OCI-LY1 (cell line): Measurements from ENCODE around the gene MAIP1.

Experiments used
- H2AFZ ChIP-seq: fragments of 200-600 bp; sonication (generic), shearing (Covaris generic); 2 replicates; pipeline ENCODE4 v1.6.0; 2014; ENCODE audit warnings: antibody characterized with exemption, mild to moderate bottlenecking, low read length
- H3F3A ChIP-seq: fragments of 200-600 bp; sonication (generic), shearing (Covaris generic); 2 replicates; pipeline ENCODE4 v1.6.0; 2014; ENCODE audit warnings: mild to moderate bottlenecking, antibody characterized with exemption, low read length, moderate library complexity; ENCODE audit not compliant: insufficient read depth
- H3K27ac ChIP-seq: fragments of 200-600 bp; sonication (generic); 2 replicates; pipeline ENCODE4 v1.5.1; 2014; ENCODE audit warnings: low read length, mixed run types, mild to moderate bottlenecking, low read depth; ENCODE audit not compliant: poor library complexity, severe bottlenecking
- H3K27me3 ChIP-seq: fragments of 200-600 bp; sonication (generic); 2 replicates; pipeline ENCODE4 v1.6.0; 2014; ENCODE audit warnings: antibody characterized with exemption, mild to moderate bottlenecking, low read length, moderate library complexity; ENCODE audit not compliant: insufficient read depth
- H3K36me3 ChIP-seq: fragments of 200-600 bp; sonication (generic); 2 replicates; pipeline ENCODE4 v1.6.1; 2014; ENCODE audit warnings: mild to moderate bottlenecking, antibody characterized with exemption, low read length, moderate library complexity, mixed read lengths; ENCODE audit not compliant: insufficient read depth
- H3K4me1 ChIP-seq: fragments of 200-600 bp; sonication (generic); 2 replicates; pipeline ENCODE4 v1.5.1; 2014; ENCODE audit warnings: mild to moderate bottlenecking, low read length, moderate library complexity; ENCODE audit not compliant: insufficient read depth, severe bottlenecking
- H3K4me2 ChIP-seq: fragments of 200-600 bp; sonication (generic), shearing (Covaris generic); 2 replicates; pipeline ENCODE4 v1.6.1; 2014; ENCODE audit warnings: low read length
- H3K4me3 ChIP-seq: fragments of 200-600 bp; sonication (generic); 2 replicates; pipeline ENCODE4 v1.5.1; 2014; ENCODE audit warnings: low read length, low read depth, mild to moderate bottlenecking, mixed read lengths; ENCODE audit not compliant: poor library complexity, severe bottlenecking
- H3K79me2 ChIP-seq: fragments of 200-600 bp; shearing (Covaris generic); 2 replicates; pipeline ENCODE4 v1.6.1; 2016; ENCODE audit warnings: mixed run types, low read length, mixed read lengths; ENCODE audit not compliant: insufficient read depth
- H3K9ac ChIP-seq: fragments of 200-600 bp; sonication (generic), shearing (Covaris generic); 2 replicates; pipeline ENCODE4 v1.6.1; 2014; ENCODE audit warnings: mild to moderate bottlenecking, low read length, mixed read lengths
- H3K9me2 ChIP-seq: fragments of 200-600 bp; sonication (generic), shearing (Covaris generic); 2 replicates; pipeline ENCODE4 v1.6.1; 2014; ENCODE audit warnings: low read depth, mild to moderate bottlenecking, low read length, mixed read lengths
- H3K9me3 ChIP-seq: fragments of 200-600 bp; shearing (Covaris generic); 2 replicates; pipeline ENCODE4 v1.6.1; 2014; ENCODE audit warnings: low read length, mixed read lengths
- H4K20me1 ChIP-seq: fragments of 200-600 bp; sonication (generic), shearing (Covaris generic); 2 replicates; pipeline ENCODE4 v1.6.0; 2016; ENCODE audit warnings: mild to moderate bottlenecking, low read length; ENCODE audit not compliant: insufficient read depth
- CTCF ChIP-seq: fragments of 200-600 bp; sonication (generic), shearing (Covaris generic); IDR thresholded peaks from 2 replicates; pipeline ENCODE4 v1.5.1; 2017; ENCODE audit warnings: mild to moderate bottlenecking, antibody characterized with exemption, low read length, moderate library complexity, mixed read lengths
- EZH2 ChIP-seq: fragments of 200-600 bp; sonication (generic), shearing (Covaris generic); IDR thresholded peaks from 2 replicates; pipeline ENCODE4 v1.8.0; 2017; ENCODE audit warnings: borderline replicate concordance, mixed run types, mild to moderate bottlenecking, antibody characterized with exemption, low read length, moderate library complexity, mixed read lengths

The MAIP1 gene

GRCh38 chr2:199975273-199975895 lies 20.0 kb downstream of the MAIP1 start:
- Histone ChIP-seq H3F3A (no peaks in the 10 kb centered on the region), H3K4me2 (no peak overlapping the region), H4K20me1 (no peaks in the 10 kb centered on the region), H3K36me3 (no peaks in the 10 kb centered on the region), H3K4me1 (no peaks in the 10 kb centered on the region), H3K27ac (no peak overlapping the region), H3K27me3 (no peaks in the 10 kb centered on the region), H3K9ac (no peak overlapping the region), H3K9me3 (no peaks in the 10 kb centered on the region), H3K4me3 (no peak overlapping the region), H2AFZ (no peak overlapping the region), H3K79me2 (no peaks in the 10 kb centered on the region), H3K9me2 (no peaks in the 10 kb centered on the region)
- TF ChIP-seq EZH2: no peak
- TF ChIP-seq CTCF: no peak

- Histone ChIP-seq H3K4me2 (no peak overlapping the region), H3F3A (no peaks in the 10 kb centered on the region), H3K9ac (no peak overlapping the region), H4K20me1 (no peaks in the 10 kb centered on the region), H3K79me2 (no peaks in the 10 kb centered on the region), H3K4me1 (no peaks in the 10 kb centered on the region), H3K9me3 (no peaks in the 10 kb centered on the region), H3K36me3 (no peaks in the 10 kb centered on the region), H3K27ac (no peak overlapping the region), H2AFZ (no peak overlapping the region), H3K4me3 (no peak overlapping the region), H3K9me2 (no peaks in the 10 kb centered on the region), H3K27me3 (no peaks in the 10 kb centered on the region)
- TF ChIP-seq EZH2 (no peak), CTCF (no peak)
Observed at GRCh38 chr2:199977984-199978415, 22.6 kb downstream of the MAIP1 start.

- Histone ChIP-seq H3K9me3 (no peaks in the 10 kb centered on the region), H3K4me3 (no peak overlapping the region), H3K36me3 (no peaks in the 10 kb centered on the region), H4K20me1 (no peaks in the 10 kb centered on the region), H2AFZ (no peak overlapping the region), H3F3A (no peaks in the 10 kb centered on the region), H3K79me2 (no peaks in the 10 kb centered on the region), H3K4me1 (no peaks in the 10 kb centered on the region), H3K9ac (no peak overlapping the region), H3K27ac (no peak overlapping the region), H3K4me2 (no peak overlapping the region), H3K27me3 (no peaks in the 10 kb centered on the region), H3K9me2 (no peaks in the 10 kb centered on the region)
- TF ChIP-seq EZH2 (no peak), CTCF (no peak)
Observed at GRCh38 chr2:199979398-199979797, 24.0 kb downstream of the MAIP1 start.
